HG03095 (cell line): ENCODE data around the gene OR1L6.

ENCODE experiments used
- ATAC-seq: cut with Tn5 transposase; IDR thresholded peaks from one replicate; pipeline ENCODE4 v1.9.1; 2021; ENCODE audit warnings: moderate library complexity; ENCODE audit not compliant: unreplicated experiment

Gene OR1L6, protein sequence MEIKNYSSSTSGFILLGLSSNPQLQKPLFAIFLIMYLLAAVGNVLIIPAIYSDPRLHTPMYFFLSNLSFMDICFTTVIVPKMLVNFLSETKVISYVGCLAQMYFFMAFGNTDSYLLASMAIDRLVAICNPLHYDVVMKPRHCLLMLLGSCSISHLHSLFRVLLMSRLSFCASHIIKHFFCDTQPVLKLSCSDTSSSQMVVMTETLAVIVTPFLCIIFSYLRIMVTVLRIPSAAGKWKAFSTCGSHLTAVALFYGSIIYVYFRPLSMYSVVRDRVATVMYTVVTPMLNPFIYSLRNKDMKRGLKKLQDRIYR

GRCh38 chr9:122742003-122742402 is at the start of gene OR1L6:
Gene OR1L6, plus strand, starts transcription at chr9:122742303. Its CDS starts 7,545 bp downstream, at chr9:122749848.
- no peak for ATAC-seq

- no peak for ATAC-seq
These were observed 46.4 kb upstream of the OR1L6 start for GRCh38 chr9:122695696-122696095.

DNA sequence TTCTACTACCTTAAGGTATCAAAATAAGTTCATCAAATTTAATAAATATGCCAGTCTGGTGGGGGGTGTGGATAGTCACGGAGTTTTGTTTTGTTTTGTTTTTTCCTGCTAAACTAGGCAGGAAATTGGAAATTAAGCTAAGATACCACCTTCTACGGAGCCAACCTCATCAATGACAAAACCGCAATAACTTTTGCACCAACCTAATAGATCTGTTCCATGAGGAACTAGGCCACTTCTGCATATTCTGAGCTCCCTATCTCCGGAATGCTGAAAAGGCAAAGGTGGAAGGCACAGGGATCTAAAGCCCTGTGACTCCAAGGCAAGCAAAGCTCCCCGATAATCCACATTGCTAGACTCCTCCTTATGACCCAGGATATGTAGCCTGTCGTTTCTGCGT is 24.1 kb upstream of the OR1L6 start:
- ATAC-seq: no peak

- ATAC-seq: no peak
These were observed 22.9 kb upstream of the OR1L6 start for GRCh38 chr9:122719218-122719617.

DNA sequence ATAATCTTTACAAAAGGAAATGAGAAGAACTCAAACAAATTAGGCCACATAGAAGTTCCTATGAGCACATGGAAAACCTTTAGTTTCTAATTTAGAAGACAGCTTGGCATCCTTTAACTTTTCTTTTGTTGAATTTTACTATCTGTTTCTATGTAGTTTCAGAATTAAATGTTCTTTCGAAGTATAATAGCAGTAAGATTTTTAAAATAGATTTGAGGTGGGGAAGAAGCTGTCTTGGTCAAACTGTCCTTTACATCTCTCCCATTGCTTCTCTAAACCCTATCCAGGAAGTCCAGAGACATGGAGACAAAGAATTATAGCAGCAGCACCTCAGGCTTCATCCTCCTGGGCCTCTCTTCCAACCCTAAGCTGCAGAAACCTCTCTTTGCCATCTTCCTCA is 18.4 kb upstream of the OR1L6 start, which contains the start of gene OR1L4:
Gene OR1L4, plus strand, starts transcription at position 301 of the 400 bp plus-strand sequence. Its CDS starts 0 bp downstream, at position 301.
- no peak for ATAC-seq

DNA sequence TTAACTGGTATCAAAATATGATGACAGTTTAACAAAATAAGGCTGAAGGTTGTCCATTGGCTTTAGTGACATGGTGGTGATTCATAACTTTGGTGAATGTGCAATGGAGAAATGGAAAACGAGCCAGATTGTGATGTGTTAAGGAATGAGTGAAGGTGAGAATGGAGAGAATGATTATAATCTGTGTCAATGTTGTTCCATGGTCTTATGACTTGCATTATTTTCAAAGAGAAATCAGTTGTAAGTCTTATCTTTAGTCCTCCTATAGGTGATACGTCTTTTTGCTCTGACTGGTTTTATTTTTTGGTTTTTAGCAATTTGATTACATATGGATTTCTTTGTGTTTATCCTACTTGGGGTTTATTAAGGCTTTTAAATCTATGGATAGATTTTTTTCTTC is 12.7 kb downstream of the OR1L6 start:
- ATAC-seq: no peak

DNA sequence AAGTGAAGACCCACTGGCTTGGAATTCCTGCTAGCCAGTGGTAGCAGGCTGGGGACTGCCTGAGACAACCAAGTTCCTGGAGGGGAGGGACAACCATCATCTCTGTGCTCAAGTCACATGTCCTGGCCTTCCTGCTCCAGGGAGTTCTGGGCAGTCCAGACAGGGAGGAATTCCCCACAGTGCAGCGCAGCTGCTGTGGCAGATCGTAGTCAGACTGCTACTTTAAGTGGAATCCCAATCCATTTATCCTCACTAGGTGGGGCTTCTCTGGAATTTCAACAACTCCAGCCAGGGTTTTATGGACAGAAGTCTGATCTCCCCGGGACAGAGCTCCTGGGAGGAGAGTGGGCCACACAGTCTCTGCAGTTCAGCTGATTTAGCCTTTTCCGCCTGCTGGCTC is 25.7 kb downstream of the OR1L6 start:
- ATAC-seq: no peak

GRCh38 chr9:122777052-122777451 is 34.9 kb downstream of the OR1L6 start:
- no peak for ATAC-seq

DNA sequence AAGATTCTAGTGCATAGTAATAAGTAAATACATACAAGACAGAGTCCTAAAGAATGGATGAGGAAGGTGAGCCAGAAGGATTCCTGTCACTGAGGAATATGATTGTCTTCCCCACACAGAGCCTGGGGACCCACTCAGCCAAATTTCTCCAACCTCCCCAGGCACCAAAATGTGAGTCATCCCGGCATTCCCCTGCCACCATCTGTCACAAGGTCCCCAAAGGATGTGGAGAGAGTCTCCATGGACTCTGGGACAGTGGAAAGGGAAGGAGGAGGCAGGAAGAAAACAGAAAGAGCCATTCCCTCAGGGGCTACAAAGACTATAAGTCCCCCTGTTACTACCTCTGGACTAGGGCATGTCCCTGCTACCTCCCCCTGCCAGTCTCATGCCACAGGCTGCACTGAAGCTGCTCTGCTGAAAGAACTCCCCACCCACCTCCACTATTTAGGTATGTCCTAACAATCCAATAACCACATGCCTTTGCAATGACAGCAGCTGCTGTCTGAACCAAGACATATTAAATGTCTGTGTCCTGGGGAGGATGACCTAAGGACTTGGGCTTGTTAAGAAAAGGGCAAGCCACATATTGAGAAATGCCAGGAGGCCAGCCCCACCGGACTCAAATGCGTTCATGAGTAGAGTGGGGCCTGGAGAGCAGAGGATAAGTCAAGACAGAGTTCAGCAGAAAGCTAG is 36.0 kb downstream of the OR1L6 start:
- ATAC-seq: no peak

- no peak for ATAC-seq
These were observed 37.1 kb downstream of the OR1L6 start for GRCh38 chr9:122779181-122779580.

GRCh38 chr9:122780026-122780425 is 37.9 kb downstream of the OR1L6 start:
- ATAC-seq: no peak

GRCh38 chr9:122781671-122782070 is 39.6 kb downstream of the OR1L6 start:
- no peak for ATAC-seq

DNA sequence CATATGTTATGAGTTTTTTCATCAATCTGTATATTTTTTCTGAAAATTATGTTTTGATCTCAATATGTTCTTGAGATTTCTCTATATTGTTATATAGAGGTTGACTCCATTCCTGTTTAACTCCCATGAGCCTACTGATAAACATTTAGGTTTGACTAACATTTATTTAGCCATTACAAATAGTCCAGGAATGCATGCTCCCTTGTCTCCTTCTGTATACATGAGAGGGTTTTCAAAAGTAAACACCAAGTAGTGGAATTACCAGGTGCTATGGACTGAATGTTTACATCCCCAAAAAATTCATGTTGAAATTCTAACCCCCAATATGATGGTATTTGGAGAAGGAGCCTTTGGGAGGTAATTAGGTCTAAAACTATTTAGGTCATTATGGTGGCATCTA is 43.2 kb downstream of the OR1L6 start:
- no peak for ATAC-seq

DNA sequence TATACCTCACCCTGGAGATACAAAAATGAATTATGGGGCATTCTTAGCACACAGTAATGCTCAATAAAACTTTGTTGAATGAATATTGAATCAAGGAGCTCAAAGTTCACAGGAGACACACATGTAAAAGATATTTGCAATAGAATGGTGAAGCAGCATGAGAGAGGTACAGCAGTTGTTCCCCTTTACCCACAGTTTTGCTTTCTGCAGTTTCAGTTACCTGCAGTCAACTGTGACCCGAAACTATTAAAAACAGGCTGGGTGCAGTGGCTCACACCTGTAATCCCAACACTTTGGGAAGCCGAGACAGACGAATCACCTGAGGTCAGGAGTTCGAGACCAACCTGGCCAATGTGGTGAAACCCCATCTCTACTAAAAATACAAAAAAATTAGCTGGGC is 44.2 kb downstream of the OR1L6 start:
- no peak for ATAC-seq

DNA sequence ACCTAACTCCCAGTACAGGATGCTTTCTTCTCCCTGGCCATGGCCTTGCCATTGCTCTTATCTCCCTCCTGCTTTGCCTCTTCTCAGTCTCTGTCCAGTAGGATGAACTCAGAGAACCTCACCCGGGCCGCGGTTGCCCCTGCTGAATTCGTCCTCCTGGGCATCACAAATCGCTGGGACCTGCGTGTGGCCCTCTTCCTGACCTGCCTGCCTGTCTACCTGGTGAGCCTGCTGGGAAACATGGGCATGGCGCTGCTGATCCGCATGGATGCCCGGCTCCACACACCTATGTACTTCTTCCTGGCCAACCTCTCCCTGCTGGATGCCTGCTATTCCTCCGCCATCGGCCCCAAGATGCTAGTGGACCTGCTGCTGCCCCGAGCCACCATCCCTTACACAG is 46.7 kb downstream of the OR1L6 start, which contains the start of gene OR5C1:
Gene OR5C1, plus strand, starts transcription at position 103 of the 400 bp plus-strand sequence. Its CDS starts 0 bp downstream, at position 103.
- ATAC-seq: no peak

GRCh38 chr9:122789256-122790046 is 47.3 kb downstream of the OR1L6 start:
- no peak for ATAC-seq

DNA sequence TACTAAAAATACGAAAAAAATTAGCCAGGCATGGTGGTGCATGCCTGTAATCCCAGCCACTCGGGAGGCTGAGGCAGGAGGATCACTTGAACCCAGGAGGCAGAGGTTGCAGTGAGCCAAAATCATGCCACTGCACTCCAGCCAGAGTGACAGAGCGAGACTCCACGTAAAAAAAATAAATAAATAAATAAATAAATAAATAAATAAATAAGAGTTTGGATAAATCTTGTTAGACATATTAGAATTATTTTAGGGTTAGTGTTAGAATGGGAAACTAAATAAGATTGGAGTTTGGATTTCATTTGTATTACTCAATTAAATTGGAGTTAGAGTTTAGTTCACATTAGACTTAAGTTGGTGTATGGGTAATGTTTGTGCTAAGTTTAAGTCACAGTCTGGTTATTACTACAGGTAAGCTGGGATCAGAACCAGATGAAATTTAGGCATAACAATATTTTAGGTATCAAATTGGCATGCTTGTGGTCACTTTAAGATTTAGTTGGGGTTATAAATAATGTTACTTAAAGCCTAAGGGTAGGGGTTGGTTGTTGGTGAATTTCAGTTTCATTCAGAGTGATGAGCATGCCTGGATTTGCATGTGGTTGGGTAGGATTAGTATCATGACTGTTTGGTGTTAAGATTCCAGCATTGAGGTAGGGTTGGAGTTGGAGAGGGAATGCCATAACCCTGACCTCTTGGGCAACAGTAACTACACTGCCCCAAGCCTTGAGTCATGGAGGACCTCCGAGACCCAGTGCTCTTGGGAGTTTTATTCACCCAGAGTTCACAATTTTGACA is 50.0 kb downstream of the OR1L6 start:
- no peak for ATAC-seq

- ATAC-seq: no peak
These were observed 55.4 kb downstream of the OR1L6 start for GRCh38 chr9:122797316-122798063.
